ENCODE data around the gene RTKN. TPM values are rescaled to one million over a fixed set of nuclear protein-coding genes. Genes with fewer than 3 reads are reported as not detected.
"Not testable (repeated sequence)": the region's sequence is repeated elsewhere in the genome, so short reads cannot be mapped to it uniquely, and the experiment has no call there.

The RTKN gene, protein sequence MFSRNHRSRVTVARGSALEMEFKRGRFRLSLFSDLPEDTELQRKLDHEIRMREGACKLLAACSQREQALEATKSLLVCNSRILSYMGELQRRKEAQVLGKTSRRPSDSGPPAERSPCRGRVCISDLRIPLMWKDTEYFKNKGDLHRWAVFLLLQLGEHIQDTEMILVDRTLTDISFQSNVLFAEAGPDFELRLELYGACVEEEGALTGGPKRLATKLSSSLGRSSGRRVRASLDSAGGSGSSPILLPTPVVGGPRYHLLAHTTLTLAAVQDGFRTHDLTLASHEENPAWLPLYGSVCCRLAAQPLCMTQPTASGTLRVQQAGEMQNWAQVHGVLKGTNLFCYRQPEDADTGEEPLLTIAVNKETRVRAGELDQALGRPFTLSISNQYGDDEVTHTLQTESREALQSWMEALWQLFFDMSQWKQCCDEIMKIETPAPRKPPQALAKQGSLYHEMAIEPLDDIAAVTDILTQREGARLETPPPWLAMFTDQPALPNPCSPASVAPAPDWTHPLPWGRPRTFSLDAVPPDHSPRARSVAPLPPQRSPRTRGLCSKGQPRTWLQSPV
- 8.3 and 11.6 TPM in 2 replicates for total RNA-seq

DNA sequence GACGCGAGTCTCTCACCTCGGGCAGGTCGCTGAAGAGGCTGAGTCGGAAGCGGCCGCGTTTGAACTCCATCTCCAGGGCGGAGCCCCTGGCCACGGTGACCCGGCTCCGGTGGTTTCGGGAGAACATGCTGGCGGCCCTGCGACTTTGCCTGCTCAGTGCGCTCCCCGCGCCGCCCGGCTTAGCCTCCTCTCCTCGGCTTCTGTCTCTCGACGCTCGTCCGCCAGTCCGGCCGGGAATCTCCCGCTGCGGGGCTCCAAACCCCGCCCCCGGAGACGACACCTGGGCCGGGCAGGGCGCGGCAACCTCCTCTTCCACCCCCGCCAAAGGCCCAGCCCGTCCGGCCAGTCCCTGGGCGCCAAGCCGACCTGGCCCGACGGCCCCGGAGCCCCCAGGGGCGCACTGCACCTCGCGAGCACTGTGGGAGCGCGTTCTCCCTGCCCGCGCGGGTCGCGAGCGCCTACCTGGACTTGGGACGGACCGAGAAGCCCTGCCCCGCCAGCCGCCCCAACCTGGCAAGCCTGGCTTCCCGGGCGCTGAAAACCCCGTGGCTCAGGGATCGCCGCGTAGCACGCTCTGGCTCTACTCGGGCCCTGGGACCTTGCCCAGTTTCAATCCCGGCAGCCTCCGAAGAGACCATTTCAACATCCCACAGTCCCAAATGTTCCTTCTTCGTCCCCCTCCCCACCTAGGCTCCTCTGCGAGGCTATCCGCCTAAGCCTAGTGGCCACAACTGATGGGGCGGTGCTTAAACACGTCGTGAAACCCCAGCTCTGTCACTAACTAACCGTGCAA, at the start of gene RTKN:
Gene RTKN, minus strand, starts transcription at position 248 of the 793 bp plus-strand sequence. Its CDS starts 121 bp downstream, at position 127.
- H3K9me3 Mint-ChIP-seq: no peaks in the 10 kb centered on the region
- CTCF ChIA-PET: interaction anchor here (1.5 kb wide), 1 partner anchor 90 kb away, joined by 3 read pairs; no protein-coding TSS in a partner anchor
- H3K36me3 Mint-ChIP-seq (ENCODE audit: low read depth): no peaks in the 10 kb centered on the region
- intact Hi-C loops (cut with micrococcal nuclease): no loop called here
- H3K4me3 Mint-ChIP-seq: peak within 1 kb of the TSS; percentile 74
- peaks cover 47% of the 10 kb centered on the region for H3K4me1 Mint-ChIP-seq
- peaks cover 18% of the 10 kb centered on the region for H3K27me3 Mint-ChIP-seq
- DNase-seq: peak; percentile 48
- ATAC-seq (ENCODE audit: low read depth): no peak
- no peak within 1 kb of the TSS for H3K27ac Mint-ChIP-seq
- POLR2A ChIA-PET: interaction anchor here (0.9 to 2.4 kb wide), 2 partner anchors 11 to 13 kb away, joined by 3 to 21 read pairs; partner anchors contain the start of gene INO80B
- TF ChIP-seq, protein P1, sequence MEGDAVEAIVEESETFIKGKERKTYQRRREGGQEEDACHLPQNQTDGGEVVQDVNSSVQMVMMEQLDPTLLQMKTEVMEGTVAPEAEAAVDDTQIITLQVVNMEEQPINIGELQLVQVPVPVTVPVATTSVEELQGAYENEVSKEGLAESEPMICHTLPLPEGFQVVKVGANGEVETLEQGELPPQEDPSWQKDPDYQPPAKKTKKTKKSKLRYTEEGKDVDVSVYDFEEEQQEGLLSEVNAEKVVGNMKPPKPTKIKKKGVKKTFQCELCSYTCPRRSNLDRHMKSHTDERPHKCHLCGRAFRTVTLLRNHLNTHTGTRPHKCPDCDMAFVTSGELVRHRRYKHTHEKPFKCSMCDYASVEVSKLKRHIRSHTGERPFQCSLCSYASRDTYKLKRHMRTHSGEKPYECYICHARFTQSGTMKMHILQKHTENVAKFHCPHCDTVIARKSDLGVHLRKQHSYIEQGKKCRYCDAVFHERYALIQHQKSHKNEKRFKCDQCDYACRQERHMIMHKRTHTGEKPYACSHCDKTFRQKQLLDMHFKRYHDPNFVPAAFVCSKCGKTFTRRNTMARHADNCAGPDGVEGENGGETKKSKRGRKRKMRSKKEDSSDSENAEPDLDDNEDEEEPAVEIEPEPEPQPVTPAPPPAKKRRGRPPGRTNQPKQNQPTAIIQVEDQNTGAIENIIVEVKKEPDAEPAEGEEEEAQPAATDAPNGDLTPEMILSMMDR (IDR thresholded peaks at IDR 0.05): no peak

DNA sequence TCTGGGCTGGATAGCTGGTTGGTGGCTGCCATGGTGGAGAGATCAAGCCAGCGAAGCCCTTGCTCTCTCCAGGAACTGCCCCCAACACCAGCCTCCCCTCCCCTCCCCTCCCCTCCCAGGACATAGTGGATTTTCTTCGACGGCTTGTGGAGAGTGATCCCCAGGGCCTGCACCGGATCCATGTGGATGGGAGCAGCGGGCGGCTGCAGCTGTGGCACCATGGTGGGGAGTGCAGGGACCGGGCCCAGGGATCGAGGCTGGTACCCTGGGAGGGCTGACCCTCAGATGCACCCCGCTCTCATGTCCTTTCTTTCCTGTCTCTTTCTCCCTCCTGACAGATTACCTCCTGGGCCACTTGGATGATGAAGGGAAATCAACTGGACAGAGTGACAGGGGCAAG, 48.2 kb upstream of the RTKN start:
- peaks cover 71% of the 10 kb centered on the region for H3K36me3 Mint-ChIP-seq (ENCODE audit: low read depth)
- ATAC-seq (ENCODE audit: low read depth) (no peak), DNase-seq (no peak)
- ChIA-PET CTCF (no interaction called here), POLR2A (interaction anchor here (0.6 kb wide), 1 partner anchor 23 kb away, joined by 4 read pairs; no protein-coding TSS in a partner anchor)
- intact Hi-C loops (cut with micrococcal nuclease): no loop called here
- no peaks in the 10 kb centered on the region for H3K4me1 Mint-ChIP-seq
- H3K9me3 Mint-ChIP-seq: no peaks in the 10 kb centered on the region
- TF ChIP-seq, protein P1 (IDR thresholded peaks at IDR 0.05): no peak
- no peak overlapping the region for H3K4me3 Mint-ChIP-seq
- no peak overlapping the region for H3K27ac Mint-ChIP-seq
- H3K27me3 Mint-ChIP-seq: no peaks in the 10 kb centered on the region

DNA sequence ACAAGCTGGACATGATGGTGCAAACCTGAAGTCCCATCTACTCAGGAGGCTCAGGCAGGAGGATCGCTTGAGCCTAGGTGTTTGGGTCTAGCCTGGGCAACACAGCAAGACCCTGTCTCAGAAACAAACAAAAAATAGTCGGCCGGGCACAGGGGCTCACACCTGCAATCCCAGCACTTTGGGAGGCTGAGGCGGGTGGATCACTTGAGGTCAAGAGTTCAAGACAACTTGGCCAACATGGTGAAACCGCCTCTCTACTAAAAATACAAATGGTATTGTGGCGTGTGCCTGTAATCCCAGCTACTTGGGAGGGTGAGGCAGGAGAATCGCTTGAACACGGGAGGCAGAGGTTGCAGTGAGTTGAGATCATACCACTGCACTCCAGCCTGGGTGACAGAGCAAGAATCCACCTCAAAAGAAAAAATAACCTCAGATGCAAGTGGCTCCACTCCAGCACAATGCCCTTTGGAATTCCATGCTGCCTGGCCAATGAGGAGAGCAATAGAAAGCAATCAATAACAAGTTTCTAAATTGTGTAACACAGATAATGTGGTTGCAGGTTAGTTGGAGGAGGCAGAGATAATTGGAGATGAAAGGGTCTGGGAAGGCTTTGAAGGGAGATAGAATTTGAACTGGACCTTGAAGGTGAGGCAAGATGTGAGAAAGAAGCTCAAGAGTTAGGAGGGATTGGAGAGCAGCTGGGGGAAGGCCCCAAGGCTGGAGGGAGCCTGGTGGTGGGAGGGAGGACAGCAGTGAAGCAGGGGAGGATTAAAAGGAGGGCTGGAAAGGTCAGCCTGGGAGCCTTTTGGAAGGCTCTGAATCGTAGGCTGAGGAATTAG, 47.1 kb upstream of the RTKN start:
- intact Hi-C loops (cut with micrococcal nuclease): no loop called here
- POLR2A ChIA-PET: no interaction called here
- TF ChIP-seq, protein P1 (IDR thresholded peaks at IDR 0.05): no peak

DNA sequence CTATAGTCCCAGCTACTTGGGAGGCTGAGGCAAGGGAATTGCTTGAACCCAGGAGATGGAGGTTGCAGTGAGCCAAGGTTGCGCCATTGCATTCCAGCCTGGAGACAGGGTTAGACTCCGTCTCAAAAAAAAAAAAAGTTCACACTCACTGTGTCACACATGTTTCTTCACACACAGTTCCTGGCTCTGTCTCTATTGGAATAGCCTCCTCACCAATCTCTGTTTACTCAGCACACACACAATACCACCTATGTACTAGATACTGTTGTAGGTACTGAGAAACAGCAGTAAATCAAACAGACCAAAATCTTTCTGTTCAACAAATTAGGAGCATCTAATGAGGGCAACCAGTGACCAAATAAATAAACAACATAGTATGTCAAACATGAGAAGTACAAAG, 44.4 kb upstream of the RTKN start:
- TF ChIP-seq, protein P1 (IDR thresholded peaks at IDR 0.05): no peak
- Mint-ChIP-seq H3K27ac (no peak overlapping the region), H3K27me3 (no peaks in the 10 kb centered on the region), H3K9me3 (no peaks in the 10 kb centered on the region), H3K36me3 (ENCODE audit: low read depth) (peaks cover 49% of the 10 kb centered on the region), H3K4me3 (no peak overlapping the region), H3K4me1 (peaks cover 24% of the 10 kb centered on the region)
- ChIA-PET CTCF (no interaction called here), POLR2A (no interaction called here)
- DNase-seq: no peak
- intact Hi-C loops (cut with micrococcal nuclease): no loop called here
- no peak for ATAC-seq (ENCODE audit: low read depth)

More for the DNA sequence above, 47.1 kb upstream of the RTKN start:
- Mint-ChIP-seq H3K4me1 (peaks cover 4% of the 10 kb centered on the region), H3K4me3 (no peak overlapping the region), H3K9me3 (no peaks in the 10 kb centered on the region), H3K36me3 (ENCODE audit: low read depth) (peaks cover 65% of the 10 kb centered on the region), H3K27me3 (no peaks in the 10 kb centered on the region), H3K27ac (no peak overlapping the region)
- DNase-seq (no peak), ATAC-seq (ENCODE audit: low read depth) (no peak)
- CTCF ChIA-PET: no interaction called here

DNA sequence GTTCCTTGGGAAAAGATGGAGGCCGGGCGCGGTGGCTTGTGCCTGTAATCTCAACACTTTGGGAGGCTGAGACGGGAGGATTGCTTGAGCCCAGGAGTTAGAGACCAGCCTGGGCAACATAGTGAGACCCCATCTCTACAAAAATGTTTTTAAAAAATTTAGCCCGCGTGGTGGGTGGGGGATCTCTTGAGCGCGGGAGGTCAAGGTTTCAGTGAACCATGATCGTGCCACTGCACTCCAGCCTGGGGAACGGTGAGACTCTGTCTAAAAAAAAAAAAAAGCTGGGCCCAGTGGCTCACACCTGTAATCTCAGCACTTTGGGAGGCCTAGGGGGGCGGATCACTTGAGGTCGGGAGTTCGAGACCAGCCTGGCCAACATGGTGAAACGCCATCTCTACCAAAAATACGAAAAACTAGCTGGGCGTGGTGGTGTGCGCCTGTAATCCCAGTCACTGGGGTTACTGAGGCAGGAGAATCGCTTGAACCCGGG, 42.0 kb upstream of the RTKN start:
- ChIA-PET POLR2A (interaction anchor here (0.5 to 4.4 kb wide), 15 partner anchors 11 to 655 kb away, joined by 3 to 78 read pairs (median 8); partner anchors contain the start of genes AUP1, DQX1, HTRA2 and INO80B), CTCF (interaction anchor here (1.3 to 5.3 kb wide), 7 partner anchors 24 to 104 kb away, joined by 4 to 85 read pairs (median 14); partner anchors contain the start of gene PCGF1)
- ATAC-seq (ENCODE audit: low read depth); DNase-seq; H3K27me3 Mint-ChIP-seq; H3K9me3 Mint-ChIP-seq: not testable (repeated sequence)
- Mint-ChIP-seq H3K27ac (peak overlapping the region; percentile 100), H3K4me3 (peak overlapping the region; percentile 100), H3K36me3 (ENCODE audit: low read depth) (peaks cover 44% of the 10 kb centered on the region), H3K4me1 (peaks cover 30% of the 10 kb centered on the region)
- intact Hi-C loops (cut with micrococcal nuclease): loop anchor here (1.0 to 5.0 kb wide), 10 partner anchors 20 to 393 kb away; partner anchors contain the start of genes AUP1, DOK1, HTRA2 and PCGF1

Measured in activated B cell treated with CpG ODN at 0.5 μM for 24 hours (primary cell).